ENCODE results near the gene MOB1B.

MOB1B gene

DNA sequence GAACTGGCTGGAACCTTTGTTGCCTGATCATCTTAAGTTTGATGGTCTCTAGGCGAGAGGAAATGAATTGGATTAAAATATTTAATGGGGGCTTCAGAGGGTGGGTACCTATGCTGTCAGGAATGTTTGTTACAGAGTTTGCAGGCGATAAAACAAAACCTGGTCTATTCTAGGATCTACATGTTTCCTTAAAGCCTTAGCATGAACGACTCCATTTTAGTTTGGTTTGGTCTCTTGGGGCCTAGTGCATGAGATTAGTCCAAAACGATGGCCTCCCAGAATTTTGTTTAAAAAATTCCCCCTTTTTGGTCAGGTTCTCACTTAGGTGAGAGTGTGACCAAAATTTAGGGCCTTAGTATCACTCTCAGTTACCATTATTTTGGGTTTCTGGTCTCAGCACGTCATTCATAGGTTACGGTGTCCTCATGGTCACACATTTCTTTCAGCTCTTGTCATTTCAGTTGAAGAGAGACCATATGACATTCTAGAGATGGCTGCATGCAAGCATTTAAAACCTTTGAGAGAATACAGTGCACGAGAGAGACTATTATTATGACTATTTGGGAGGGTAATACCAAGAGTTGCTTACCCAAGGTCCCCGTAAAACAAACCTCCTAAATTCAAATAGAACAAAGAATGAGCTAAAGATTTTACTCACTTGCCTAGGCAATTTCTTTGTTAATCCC lies 13.8 kb downstream of the MOB1B start:
- Histone ChIP-seq H2AFZ (ENCODE audit: low read length) (no peak overlapping the region), H3K27ac (ENCODE audit: low read length) (no peak overlapping the region), H3K4me3 (ENCODE audit: low read length) (no peak overlapping the region), H3K27me3 (replicated peaks; ENCODE audit: insufficient read depth, low read length) (no peaks in the 10 kb centered on the region), H4K20me1 (ENCODE audit: insufficient read depth, low read length) (no peaks in the 10 kb centered on the region), H3K9ac (ENCODE audit: low read length) (no peak overlapping the region), H3K4me2 (ENCODE audit: low read depth, low read length) (no peak overlapping the region), H3K9me3 (replicated peaks; ENCODE audit: insufficient read depth, low read length) (no peaks in the 10 kb centered on the region), H3F3A (ENCODE audit: insufficient read depth, low read length) (no peaks in the 10 kb centered on the region), H3K36me3 (replicated peaks; ENCODE audit: insufficient read depth, low read length) (no peaks in the 10 kb centered on the region), H3K9me2 (replicated peaks; ENCODE audit: insufficient read depth, low read length) (no peaks in the 10 kb centered on the region), H3K4me1 (ENCODE audit: low read length) (no peaks in the 10 kb centered on the region), H3K79me2 (ENCODE audit: low read length) (no peaks in the 10 kb centered on the region)
- TF ChIP-seq, protein P1, sequence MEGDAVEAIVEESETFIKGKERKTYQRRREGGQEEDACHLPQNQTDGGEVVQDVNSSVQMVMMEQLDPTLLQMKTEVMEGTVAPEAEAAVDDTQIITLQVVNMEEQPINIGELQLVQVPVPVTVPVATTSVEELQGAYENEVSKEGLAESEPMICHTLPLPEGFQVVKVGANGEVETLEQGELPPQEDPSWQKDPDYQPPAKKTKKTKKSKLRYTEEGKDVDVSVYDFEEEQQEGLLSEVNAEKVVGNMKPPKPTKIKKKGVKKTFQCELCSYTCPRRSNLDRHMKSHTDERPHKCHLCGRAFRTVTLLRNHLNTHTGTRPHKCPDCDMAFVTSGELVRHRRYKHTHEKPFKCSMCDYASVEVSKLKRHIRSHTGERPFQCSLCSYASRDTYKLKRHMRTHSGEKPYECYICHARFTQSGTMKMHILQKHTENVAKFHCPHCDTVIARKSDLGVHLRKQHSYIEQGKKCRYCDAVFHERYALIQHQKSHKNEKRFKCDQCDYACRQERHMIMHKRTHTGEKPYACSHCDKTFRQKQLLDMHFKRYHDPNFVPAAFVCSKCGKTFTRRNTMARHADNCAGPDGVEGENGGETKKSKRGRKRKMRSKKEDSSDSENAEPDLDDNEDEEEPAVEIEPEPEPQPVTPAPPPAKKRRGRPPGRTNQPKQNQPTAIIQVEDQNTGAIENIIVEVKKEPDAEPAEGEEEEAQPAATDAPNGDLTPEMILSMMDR (IDR thresholded peaks at IDR 0.05; ENCODE audit: low read length) = no peak
- TF ChIP-seq EZH2 (optimal IDR thresholded peaks at IDR 0.05; ENCODE audit: low read depth, low read length) = no peak
- TF ChIP-seq EZH2phosphoT487 (IDR thresholded peaks at IDR 0.05; ENCODE audit: low read length) = no peak
- DNase-seq = no peak

DNA sequence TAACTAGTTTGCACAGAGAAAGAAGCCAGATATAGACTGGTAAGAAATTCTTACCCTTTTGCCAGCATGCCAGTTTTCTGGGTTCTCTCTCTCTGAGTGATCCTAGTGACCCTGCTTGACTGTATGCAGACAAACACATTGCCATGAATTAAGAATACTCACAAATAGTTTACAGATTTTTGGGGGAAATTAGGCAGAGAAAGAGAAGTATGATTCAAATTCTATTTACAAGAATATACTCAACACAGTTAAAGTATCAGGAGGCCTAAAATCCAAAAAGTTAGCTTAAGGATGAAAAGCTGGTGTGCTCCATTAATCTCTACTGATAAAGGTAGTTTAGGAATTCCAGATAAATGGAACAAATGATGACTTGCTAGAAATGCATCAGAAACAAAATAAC lies 18.4 kb downstream of the MOB1B start:
- Histone ChIP-seq H3K4me3 (ENCODE audit: low read length) (no peak overlapping the region), H3K79me2 (ENCODE audit: low read length) (no peaks in the 10 kb centered on the region), H3K9me2 (replicated peaks; ENCODE audit: insufficient read depth, low read length) (no peaks in the 10 kb centered on the region), H3K27ac (ENCODE audit: low read length) (no peak overlapping the region), H3K9me3 (replicated peaks; ENCODE audit: insufficient read depth, low read length) (no peaks in the 10 kb centered on the region), H3K27me3 (replicated peaks; ENCODE audit: insufficient read depth, low read length) (no peaks in the 10 kb centered on the region), H3K4me2 (ENCODE audit: low read depth, low read length) (no peak overlapping the region), H3K4me1 (ENCODE audit: low read length) (no peaks in the 10 kb centered on the region), H4K20me1 (ENCODE audit: insufficient read depth, low read length) (no peaks in the 10 kb centered on the region), H2AFZ (ENCODE audit: low read length) (no peak overlapping the region), H3F3A (ENCODE audit: insufficient read depth, low read length) (no peaks in the 10 kb centered on the region), H3K36me3 (replicated peaks; ENCODE audit: insufficient read depth, low read length) (no peaks in the 10 kb centered on the region), H3K9ac (ENCODE audit: low read length) (no peak overlapping the region)
- TF ChIP-seq, protein P1 (IDR thresholded peaks at IDR 0.05; ENCODE audit: low read length) = no peak
- TF ChIP-seq EZH2 (optimal IDR thresholded peaks at IDR 0.05; ENCODE audit: low read depth, low read length) (no peak), EZH2phosphoT487 (IDR thresholded peaks at IDR 0.05; ENCODE audit: low read length) (no peak)
- no peak for DNase-seq

DNA sequence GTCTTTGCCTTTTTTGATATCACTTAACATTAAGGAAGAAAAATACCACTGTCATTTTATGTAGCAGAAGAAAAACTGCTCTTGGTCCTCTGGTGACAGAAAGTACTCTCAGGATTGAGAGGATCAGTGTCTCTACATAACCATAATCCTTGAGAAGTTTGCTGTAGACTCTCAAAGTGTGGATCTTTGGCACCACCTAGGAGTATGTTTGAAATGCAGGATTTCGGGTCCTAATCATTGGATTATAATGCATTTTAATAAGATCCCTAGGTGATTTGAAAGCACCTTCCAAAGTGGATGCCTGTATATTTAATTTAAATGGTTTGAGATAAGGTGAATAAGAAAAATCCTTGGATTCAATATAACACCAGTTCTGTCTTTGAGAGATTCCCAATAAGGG lies 23.2 kb downstream of the MOB1B start:
- H3F3A ChIP-seq (ENCODE audit: insufficient read depth, low read length) = no peaks in the 10 kb centered on the region
- TF ChIP-seq, protein P1 (IDR thresholded peaks at IDR 0.05; ENCODE audit: low read length) = no peak
- TF ChIP-seq EZH2 (optimal IDR thresholded peaks at IDR 0.05; ENCODE audit: low read depth, low read length) (no peak), EZH2phosphoT487 (IDR thresholded peaks at IDR 0.05; ENCODE audit: low read length) (no peak)
- no peak overlapping the region for H3K27ac ChIP-seq (ENCODE audit: low read length)
- H3K79me2 ChIP-seq (ENCODE audit: low read length) = no peaks in the 10 kb centered on the region
- no peaks in the 10 kb centered on the region for H3K36me3 ChIP-seq (replicated peaks; ENCODE audit: insufficient read depth, low read length)
- H3K9ac ChIP-seq (ENCODE audit: low read length) = no peak overlapping the region
- H3K9me2 ChIP-seq (replicated peaks; ENCODE audit: insufficient read depth, low read length) = no peaks in the 10 kb centered on the region
- H3K4me3 ChIP-seq (ENCODE audit: low read length) = no peak overlapping the region
- no peaks in the 10 kb centered on the region for H3K4me1 ChIP-seq (ENCODE audit: low read length)
- H3K4me2 ChIP-seq (ENCODE audit: low read depth, low read length) = no peak overlapping the region
- H3K9me3 ChIP-seq (replicated peaks; ENCODE audit: insufficient read depth, low read length) = no peaks in the 10 kb centered on the region; the same call in 1 of the 2 replicates
- H4K20me1 ChIP-seq (ENCODE audit: insufficient read depth, low read length) = no peaks in the 10 kb centered on the region
- no peak overlapping the region for H2AFZ ChIP-seq (ENCODE audit: low read length)
- no peak for DNase-seq
- H3K27me3 ChIP-seq (replicated peaks; ENCODE audit: insufficient read depth, low read length) = no peaks in the 10 kb centered on the region

Measured in MM.1S (cell line).